ENCODE measurements around the gene LRP2BP.
"Not testable (repeated sequence)": the region's sequence is repeated elsewhere in the genome, so short reads cannot be mapped to it uniquely, and the experiment has no call there.

LRP2BP gene

GRCh38 chr4:185322803-185323202 is 72.9 kb downstream of the LRP2BP start:
- FAIRE-seq: no peak

GRCh38 chr4:185318679-185319078 is 77.0 kb downstream of the LRP2BP start:
- no peak for FAIRE-seq

- FAIRE-seq: no peak
Measured at GRCh38 chr4:185317880-185318279, 77.8 kb downstream of the LRP2BP start.

DNA sequence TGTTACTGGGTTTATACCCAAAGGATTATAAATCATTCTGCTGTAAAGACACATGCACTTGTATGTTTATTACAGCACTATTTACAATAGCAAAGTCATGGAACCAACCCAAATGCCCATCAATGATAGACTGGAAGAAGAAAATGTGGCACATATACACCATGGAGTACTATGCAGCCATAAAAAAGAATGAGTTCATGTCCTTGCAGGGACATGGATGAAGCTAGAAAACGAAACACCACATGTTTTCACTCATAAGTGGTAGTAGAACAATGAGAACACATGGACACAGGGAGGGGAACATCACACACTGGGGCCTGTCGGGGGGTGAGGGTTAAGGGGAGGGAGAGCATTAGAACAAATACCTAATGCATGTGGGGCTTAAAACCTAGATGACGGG is 78.3 kb downstream of the LRP2BP start:
- not testable (repeated sequence) for FAIRE-seq
